ENCODE data around the gene FAM149A. TPM values are rescaled to one million over a fixed set of nuclear protein-coding genes. Genes with fewer than 3 reads are reported as not detected.

Gene FAM149A
- polyA plus RNA-seq, 5 donors = 17.6 to 27.7 (median 24.1) TPM

DNA sequence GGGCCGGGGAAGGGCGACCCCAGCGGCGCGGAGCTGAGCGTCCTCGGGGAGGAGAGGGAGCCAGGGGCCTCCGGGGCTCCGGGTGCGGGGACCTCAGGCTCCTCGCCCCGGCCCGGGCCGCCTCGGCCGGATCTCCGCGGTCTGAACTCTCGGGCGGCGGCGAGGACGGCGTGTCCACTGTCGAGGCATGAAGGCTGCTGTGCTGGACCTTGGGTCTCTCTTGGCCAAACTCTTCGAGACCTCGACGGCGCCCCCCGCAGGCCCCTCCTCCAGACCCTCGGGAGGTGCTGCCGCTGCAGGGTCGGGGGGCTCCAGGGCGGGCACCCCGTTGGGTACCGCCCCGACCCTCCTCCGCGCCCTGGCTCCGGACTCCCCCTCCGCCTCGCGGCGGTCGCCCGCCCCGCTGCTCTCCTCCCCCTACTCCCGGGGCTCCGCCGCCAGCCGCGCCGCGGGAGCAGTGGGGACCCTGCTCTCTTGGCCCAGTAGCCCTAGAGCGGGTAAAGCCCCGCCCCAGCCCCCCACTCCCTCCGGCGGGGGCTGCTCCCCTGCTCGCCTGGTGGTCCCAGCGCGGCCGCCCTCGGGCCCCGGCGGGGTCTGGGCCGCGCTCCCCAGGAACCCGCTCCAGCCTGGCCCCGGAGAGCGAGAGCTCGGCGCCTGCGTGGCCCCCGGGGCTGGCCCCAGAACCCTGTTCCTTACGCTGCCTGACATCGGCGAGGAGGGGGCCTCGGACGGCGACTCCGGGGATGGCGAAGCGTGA, 564 bp downstream of the FAM149A start:
- DNase-seq = peak; percentile 44 to 46

- peak in 1 of 2 donors; percentile 32 for DNase-seq
Measured at GRCh38 chr4:186105647-186106321, 1.3 kb downstream of the FAM149A start.

DNA sequence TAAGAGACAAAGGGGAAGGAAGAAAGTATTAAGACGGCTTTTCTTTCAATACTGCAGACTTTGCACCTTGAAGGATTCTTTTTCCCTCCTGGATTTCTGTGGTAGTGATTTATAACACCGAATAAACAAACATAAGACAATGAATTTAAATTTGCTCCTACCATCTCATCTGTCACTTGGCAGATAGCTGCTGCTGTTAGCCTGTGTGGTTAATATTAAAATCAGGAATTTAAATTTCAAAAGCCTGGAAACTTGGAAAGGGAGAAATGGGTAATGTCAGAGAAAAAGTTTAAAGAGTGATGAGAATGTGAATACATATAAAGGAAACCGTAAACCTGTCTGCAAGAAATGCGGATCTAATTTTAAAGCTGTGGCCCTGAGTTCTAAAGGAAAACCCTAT, 3.4 kb downstream of the FAM149A start:
- no peak for DNase-seq

GRCh38 chr4:186108391-186108790, 3.9 kb downstream of the FAM149A start:
- no peak for DNase-seq

DNA sequence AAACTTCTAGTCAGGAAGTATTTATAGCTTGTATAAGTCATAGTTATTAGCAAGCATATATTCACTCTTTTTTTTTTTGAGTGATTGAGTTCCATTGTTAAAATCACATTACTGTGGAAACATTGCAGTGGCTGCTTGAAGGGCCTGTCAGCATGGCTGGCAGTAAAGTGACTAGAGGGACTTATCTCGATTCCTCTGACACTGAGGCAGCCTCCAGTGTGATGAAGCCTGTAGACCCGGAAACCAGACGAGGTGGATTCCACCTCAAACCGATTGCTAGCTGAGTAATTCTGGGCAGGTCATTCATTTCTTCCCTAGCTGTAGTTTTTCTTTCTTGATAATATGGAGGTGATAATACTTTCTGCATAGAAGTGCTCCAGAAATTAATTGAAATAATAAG, 4.7 kb downstream of the FAM149A start:
- DNase-seq = no peak

- DNase-seq = no peak
Measured at GRCh38 chr4:186116697-186117096, 12.2 kb downstream of the FAM149A start.

DNA sequence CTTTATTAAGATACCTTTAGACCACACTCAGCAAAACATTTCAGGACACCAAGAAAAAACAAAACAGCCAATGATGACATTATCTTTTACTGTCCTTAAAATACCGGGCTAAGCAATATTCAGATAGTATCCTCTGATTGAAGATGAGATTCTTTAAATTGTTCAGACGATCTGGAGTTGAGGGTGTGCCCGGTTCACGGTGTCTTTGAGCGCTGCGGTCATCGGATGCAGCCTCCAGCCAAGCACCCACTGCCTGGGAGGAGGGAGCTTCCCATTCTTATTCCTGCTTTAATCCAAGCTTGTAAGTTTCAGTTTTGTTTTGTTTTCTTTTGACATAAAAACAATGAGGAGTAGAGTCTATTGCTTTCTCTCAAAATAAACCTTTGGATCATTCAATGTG, 14.1 kb downstream of the FAM149A start:
- no peak for DNase-seq

GRCh38 chr4:186121057-186121456, 16.6 kb downstream of the FAM149A start:
- no peak for DNase-seq

DNA sequence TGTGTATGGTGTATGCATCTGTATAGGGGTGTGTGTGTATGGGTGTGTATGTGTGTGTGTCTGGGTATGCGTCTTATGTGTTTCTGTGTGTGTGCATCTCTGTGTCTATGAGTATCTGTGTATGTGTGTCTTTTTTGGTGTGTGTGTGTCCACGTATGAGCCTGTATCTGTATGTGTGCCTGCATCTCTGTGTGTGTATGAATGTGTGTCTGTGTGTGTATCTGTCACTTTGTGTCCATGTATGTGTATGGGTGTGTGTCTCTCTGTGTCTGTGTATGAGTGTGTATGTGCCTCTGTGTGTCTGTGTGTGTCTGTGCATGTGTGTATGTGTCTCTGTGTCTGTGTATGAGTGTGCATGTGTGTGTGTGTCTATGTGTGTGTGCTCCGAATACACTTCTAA, 24.3 kb downstream of the FAM149A start:
- no peak for DNase-seq

GRCh38 chr4:186131935-186132334, 27.4 kb downstream of the FAM149A start:
- no peak for DNase-seq

GRCh38 chr4:186132577-186133242, 28.2 kb downstream of the FAM149A start:
- no peak for DNase-seq

- DNase-seq = no peak
Measured at GRCh38 chr4:186134257-186134656, 29.8 kb downstream of the FAM149A start.

DNA sequence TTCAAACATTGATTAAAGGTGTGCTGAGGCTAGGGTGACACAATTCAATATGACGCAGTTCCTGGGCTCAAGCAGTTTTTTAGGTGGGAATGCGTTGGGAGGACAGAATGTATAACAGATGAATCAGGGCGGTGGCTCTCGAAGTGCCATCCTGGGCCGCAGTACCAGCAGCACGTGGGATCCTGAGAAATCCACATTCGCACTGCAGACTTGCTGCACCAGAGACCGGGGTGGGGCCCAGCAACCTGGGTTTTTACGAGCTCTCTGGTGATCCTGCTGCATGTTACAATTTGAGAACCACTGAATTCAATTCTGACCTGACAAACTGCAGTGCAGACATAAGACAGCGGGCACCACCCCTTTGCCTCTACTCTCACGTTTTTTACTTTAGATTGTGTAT, 30.4 kb downstream of the FAM149A start:
- DNase-seq = no peak

DNA sequence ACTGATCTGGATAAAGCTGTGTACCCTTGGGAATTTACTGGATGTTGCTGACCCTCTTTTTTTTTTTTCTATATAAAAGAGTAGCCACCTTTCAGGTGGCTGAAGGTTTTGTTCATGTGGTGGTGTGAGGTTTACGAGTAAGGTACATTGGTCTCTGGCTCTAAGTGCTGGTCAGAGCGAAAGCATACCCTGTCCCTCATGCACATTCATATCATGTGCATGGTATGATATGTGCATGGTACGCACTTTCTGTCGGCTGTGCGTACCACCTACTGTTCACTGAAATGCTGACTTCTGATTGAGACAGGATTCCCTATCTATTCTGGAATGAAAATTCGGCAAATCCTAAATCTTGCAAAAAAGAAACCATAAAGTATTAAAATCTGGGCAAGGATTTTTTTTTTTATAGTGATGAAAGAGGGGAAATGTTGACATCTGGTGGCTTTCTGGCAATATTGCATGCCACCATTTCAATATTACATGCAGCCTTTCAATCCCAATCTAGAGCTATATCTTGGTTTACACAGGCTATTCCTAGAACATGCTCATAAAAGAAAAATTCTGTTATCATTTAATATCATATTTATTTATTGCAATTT, 32.8 kb downstream of the FAM149A start:
- DNase-seq = peak in 1 of 2 donors; percentile 40

GRCh38 chr4:186144198-186144945, 39.9 kb downstream of the FAM149A start:
- peak; percentile 64 to 72 for DNase-seq

DNA sequence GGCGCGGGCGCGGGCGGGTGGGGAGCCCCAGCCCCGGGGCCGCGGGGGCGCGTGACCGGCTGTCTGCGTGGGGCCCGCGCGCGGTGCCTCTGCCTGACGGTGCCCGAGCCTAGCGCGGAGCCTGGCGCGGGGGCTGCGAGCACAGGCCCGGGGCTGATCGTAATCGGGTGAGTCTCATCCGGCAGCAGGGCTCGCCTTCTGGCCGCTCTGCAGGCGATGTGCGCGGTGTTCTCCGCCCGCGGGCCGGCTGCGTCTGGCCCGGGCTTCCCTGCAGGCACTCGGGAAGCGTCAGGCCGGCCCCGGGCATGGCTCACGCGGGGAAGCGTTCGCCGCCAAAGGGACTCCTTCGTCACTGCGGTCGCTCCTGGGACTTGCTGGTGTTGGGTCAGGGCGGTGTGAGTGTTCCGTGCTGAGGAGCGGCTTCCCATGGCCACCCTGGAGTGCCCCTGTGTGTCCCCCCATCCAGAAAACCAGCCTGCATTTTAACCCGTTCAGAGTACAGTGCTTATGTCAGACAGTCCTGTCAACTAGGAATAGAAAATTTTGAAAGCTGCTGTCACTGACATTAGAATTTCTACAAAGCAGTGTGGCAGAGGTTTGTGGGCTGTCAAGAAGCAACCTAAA, 40.6 kb downstream of the FAM149A start:
- peak; percentile 51 to 62 for DNase-seq

GRCh38 chr4:186146458-186146857, 42.0 kb downstream of the FAM149A start:
- DNase-seq = no peak

DNA sequence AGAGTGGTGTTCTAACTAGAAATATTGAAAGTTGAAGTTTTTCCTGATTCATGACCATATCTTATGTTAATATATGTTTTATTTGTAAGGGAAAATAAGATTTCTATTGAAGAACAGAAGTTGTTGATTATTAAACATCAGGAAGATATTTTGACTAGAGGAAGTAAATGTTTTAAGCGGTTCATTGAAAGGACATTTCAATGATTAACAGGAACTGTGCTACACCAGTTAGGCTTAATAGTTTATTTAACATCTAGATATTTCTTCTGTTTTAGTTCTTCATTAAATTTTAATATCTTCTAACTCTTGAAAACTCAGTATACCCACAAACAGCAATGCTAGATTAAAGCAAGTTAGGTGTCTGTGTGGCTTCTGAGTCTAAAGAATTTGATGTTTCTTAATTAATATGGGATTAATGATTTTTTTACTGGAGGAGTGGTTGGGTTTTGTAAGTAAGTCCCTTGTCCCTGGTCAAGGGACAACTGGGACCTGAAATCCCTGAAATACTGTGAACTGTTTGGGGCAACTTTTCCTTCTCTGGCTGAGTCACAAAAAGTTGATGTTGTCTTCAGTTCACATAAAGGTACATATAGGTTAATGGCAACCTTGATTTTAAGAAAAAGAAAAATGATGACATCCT, 44.0 kb downstream of the FAM149A start:
- DNase-seq = no peak

DNA sequence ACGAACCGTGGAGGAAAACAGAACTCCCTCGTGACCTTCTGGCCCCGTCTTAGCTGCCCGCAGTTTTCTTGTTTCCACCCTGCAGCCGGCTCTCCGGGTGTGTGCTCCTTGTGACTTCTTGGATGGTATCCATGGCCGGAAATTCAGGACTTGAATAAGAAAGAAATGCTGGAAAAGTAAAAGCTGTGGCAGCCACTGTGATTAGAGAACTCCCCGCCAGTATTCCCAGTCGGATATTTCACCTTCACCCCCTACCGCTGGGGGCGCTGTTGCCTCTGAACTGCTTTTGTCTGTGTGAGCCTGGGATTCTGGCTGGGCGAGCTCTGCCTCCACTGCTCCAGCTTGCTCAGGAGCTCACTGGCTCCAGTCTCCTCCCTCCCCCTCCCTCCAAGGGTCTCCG, 45.4 kb downstream of the FAM149A start:
- DNase-seq = peak; percentile 34 to 37

GRCh38 chr4:186150926-186151325, 46.4 kb downstream of the FAM149A start:
- no peak for DNase-seq

DNA sequence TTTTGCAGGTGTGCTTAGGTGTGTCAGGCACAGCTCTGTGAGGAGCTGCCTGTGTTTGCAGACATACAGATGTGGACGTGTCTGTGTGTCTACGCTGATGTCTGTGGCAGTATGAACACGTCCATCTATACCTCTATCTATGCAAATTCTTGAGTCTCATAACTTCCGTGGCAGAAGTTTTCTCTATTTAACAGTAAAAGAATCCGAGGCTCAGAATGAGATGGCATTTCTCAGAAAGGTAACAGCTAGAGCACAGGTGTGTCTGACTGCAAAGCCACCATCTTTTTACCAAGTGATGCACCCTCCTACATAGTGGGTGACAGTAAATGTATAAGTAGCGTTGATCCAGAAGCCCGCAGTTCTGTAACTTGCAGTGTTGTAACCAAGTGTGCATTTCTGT, 47.0 kb downstream of the FAM149A start:
- DNase-seq = no peak
